Cardiac ventricle fibroblast (primary cell): ENCODE results near the gene SPRR2E. TPM values are rescaled to one million over a fixed set of nuclear protein-coding genes. Genes with fewer than 3 reads are reported as not detected.

ENCODE experiments used
- total RNA-seq: library from RNA; depleted of rRNA; stranded (reverse); fragments of >200 nt; gene quantifications from 2 replicates; pipeline ENCODE4 v1.2.3, GENCODE V29; 2015

SPRR2E gene
- not detected in 2 replicates for total RNA-seq

DNA sequence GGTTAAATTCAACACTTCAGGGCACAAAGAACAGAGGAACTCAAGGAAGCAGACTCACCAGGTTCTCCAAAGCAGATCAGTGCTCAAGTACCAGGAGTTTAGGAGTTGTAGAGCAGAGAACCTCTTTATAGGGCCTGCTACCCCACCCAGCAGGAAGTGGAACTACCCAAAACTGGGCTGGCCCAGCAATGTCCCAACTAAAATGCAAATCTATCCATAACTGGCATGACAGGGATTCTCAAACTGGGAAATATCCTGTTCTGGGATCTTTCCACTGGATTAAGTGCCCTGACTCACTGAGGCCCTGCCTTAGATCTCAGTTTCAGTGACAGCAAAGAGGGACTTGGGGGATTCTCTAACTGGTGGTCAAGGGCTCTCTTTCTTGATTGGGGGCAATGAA, at the start of gene SPRR2E:
TSS of gene SPRR2E (minus strand) at position 101 of the 400 bp plus-strand sequence. CDS start 775 bp downstream, outside the sequence.

DNA sequence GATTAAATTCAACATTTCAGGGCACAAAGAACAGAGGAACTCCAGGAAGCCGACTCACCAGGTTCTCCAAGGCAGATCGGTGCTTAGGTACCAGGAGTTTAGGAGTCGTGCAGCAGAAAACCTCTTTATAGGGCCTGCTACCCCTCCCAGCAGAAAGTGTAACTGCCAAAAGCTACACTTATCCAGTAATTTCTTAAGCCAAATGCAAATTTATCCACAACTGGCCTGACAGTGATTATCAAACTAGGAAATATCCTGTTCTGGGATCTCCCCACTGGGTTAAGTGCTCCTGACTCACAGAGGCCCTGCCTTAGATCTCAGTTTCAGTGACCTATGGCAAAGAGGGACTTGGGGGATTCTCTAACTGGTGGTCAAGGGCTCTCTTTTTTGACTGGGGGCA, 19.1 kb upstream of the SPRR2E start, which contains the start of gene SPRR2F:
TSS of gene SPRR2F (minus strand) at position 101 of the 400 bp plus-strand sequence. CDS start 783 bp downstream, outside the sequence.

DNA sequence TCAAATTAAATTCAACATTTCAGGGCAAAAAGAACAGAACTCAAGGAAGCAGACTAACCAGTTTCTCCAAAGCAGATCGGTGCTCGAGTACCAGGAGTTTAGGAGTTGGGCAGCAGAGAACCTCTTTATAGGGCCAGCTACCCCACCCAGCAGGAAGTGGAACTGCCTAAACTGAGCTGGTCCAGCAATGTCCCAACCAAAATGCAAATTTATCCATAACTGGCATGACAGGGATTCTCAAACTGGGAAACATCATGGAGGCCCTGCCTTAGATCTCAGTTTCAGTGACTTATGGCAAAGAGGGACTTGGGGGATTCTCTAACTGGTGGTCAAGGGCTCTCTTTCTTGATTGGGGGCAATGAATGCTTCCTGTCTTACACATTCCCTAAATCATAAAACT, 22.8 kb downstream of the SPRR2E start, which contains the start of gene SPRR2B:
TSS of gene SPRR2B (minus strand) at position 101 of the 400 bp plus-strand sequence. CDS start 772 bp downstream, outside the sequence.

GRCh38 chr1:153057375-153057774, 37.0 kb downstream of the SPRR2E start, which contains the start of gene SPRR2A:
Gene SPRR2A (minus strand): TSS chr1:153057512. CDS start chr1:153056735, 777 bp downstream.

Other genes with a start within 250 kb of the SPRR2E start
- gene LCE7A, start 234.5 kb downstream of the SPRR2E start, total RNA-seq, result not detected in 2 replicates
- not detected in 2 replicates for gene SMCP, start 216.2 kb downstream of the SPRR2E start, total RNA-seq
- not detected in 2 replicates for gene IVL, start 186.0 kb downstream of the SPRR2E start, total RNA-seq
- not detected in 2 replicates for gene SPRR5, start 147.3 kb downstream of the SPRR2E start, total RNA-seq
- gene SPRR4, start 123.9 kb downstream of the SPRR2E start, total RNA-seq, result not detected in 2 replicates
- gene SPRR1A, start 110.4 kb downstream of the SPRR2E start, total RNA-seq, result not detected in 2 replicates
- gene SPRR3, start 92.8 kb downstream of the SPRR2E start, total RNA-seq, result not detected in 2 replicates
- gene SPRR1B, start 63.3 kb downstream of the SPRR2E start, total RNA-seq, result not detected in 2 replicates
- gene SPRR2D, start 53.4 kb downstream of the SPRR2E start, total RNA-seq, result not detected in 2 replicates
- not detected in 2 replicates for gene SPRR2A, start 37.0 kb downstream of the SPRR2E start, total RNA-seq
- gene SPRR2B, start 22.9 kb downstream of the SPRR2E start, total RNA-seq, result not detected in 2 replicates
- not detected in 2 replicates for gene SPRR2F, start 19.0 kb upstream of the SPRR2E start, total RNA-seq
- gene SPRR2G, start 56.4 kb upstream of the SPRR2E start, total RNA-seq, result not detected in 2 replicates
- not detected in 2 replicates for gene LELP1, start 108.9 kb upstream of the SPRR2E start, total RNA-seq
- gene PRR9, start 123.1 kb upstream of the SPRR2E start, total RNA-seq, result not detected in 2 replicates
- not detected in 2 replicates for gene LORICRIN, start 165.2 kb upstream of the SPRR2E start, total RNA-seq
- gene PGLYRP3, start 218.4 kb upstream of the SPRR2E start, total RNA-seq, result not detected in 2 replicates